ENCODE results near the gene NOP16. TPM values are rescaled to one million over a fixed set of nuclear protein-coding genes. Genes with fewer than 3 reads are reported as not detected.

NOP16 gene
- total RNA-seq, 6 donors from 2014 or later, result 3.1 to 25.4 (median 12.1) TPM

DNA sequence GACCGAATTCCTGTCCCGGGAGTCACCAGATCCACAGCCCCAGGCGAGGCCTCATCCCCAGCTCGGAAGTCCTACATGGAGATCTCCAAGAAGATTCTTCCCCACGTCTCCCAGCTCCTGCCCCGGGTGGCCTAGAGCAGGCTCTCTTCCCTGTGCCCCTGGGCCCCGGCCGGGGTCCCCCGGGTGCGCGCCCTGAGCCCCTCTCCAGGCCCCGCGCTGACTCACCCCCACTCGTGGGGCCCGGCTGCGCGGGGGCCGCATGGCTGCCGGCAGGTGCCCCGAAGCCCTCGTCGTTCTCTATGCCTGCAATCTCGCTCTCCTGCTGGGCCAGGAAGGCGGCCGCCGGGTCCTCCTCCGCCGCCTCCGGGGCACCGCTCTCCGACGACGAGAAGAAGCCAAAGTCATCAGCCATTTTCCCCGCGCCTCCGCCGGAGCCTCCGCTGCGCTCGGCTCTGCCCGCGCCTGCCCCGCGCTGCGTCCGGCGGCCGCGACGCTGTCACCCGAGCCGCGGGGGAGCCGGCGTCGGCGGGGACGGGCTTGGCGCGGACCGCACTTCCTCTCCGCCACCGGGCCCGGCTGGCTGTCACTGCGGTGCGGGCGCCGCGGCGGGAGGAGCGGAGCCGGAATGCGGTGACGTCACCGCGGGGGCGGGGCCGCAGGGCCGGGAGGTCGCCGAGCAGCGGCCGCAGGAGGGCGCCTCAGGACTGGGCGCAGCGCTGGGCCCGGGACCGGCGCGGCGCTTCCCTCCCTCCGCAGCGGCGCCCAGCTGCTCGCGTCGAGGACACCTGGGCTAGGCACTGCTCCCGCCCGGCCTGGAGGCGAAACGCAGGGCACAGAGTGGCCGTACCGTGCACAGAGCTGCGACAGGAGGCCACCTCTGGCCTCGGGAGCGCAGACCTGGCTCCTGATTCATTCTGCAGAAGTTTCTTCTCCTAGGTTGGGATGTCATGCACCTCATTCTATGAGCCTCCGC, 27.8 kb upstream of the NOP16 start, which contains the start of gene CLTB:
Gene CLTB (minus strand): TSS at position 588 of the 973 bp plus-strand sequence. CDS start 176 bp downstream, at position 412.
- Histone ChIP-seq H3K9me3 (no peaks in the 10 kb centered on the region), H3K36me3 (no peaks in the 10 kb centered on the region), H3K27ac (peak within 1 kb of the TSS; percentile 93 to 95 (median 94)), H3K27me3 (no peaks in the 10 kb centered on the region), H3K4me3 (peak within 1 kb of the TSS; percentile 81 to 99 (median 90)), H3K4me1 (peaks cover 37 to 52% (median 44%) of the 10 kb centered on the region in 4 donors)
- TF ChIP-seq POLR2A (IDR thresholded peaks at IDR 0.05), result peak in 3 of 4 donors; percentile 80 to 90 (median 90)
- peak; percentile 77 to 88 for TF ChIP-seq POLR2AphosphoS5 (IDR thresholded peaks at IDR 0.05)
- TF ChIP-seq EP300 (IDR thresholded peaks at IDR 0.05), result no peak
- TF ChIP-seq, protein P1, sequence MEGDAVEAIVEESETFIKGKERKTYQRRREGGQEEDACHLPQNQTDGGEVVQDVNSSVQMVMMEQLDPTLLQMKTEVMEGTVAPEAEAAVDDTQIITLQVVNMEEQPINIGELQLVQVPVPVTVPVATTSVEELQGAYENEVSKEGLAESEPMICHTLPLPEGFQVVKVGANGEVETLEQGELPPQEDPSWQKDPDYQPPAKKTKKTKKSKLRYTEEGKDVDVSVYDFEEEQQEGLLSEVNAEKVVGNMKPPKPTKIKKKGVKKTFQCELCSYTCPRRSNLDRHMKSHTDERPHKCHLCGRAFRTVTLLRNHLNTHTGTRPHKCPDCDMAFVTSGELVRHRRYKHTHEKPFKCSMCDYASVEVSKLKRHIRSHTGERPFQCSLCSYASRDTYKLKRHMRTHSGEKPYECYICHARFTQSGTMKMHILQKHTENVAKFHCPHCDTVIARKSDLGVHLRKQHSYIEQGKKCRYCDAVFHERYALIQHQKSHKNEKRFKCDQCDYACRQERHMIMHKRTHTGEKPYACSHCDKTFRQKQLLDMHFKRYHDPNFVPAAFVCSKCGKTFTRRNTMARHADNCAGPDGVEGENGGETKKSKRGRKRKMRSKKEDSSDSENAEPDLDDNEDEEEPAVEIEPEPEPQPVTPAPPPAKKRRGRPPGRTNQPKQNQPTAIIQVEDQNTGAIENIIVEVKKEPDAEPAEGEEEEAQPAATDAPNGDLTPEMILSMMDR (IDR thresholded peaks at IDR 0.05), result peak; percentile 74 to 100 (median 99)
- DNase-seq, result peak; percentile 94 to 100
- ATAC-seq (ENCODE audit: low FRiP score in 2 of 2), result peak; percentile 94 to 98
- WGBS, 2 donors, result 4 to 33% methylated on average over 3 to 24 of the region's 107 CpGs

DNA sequence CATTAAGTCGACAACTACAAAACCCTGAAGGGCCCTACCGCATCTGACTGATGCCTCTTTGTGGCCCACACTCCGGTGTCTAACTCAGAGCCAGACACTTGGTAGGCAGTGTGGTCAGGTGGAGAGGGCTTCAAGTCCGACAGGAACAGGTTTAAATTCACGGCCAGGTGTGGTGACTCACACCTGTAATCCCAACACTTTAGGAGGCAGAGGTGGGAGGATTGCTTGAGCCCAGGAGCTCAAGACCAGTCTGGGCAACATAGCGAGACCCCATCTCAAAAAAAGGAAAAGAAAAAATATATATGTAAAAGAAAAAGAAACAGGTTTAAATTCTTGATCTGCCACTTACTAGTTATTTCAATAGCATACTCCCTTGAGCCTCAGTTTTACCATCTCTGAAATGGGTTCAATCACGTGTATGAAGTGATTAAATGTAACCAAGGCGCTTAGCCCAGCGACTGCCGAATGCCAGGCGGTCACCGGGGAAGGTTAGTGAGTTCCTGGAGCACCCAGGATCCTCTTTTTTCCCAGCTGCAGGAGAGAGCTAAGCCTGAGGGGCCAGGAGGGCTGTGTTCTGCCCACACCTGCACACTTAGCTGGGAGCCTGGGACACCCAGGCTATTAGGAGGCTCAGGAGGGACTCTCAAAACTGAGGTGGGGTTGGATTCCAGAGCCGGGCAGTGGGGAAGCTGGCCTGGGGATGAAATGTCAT, 27.0 kb upstream of the NOP16 start:
- WGBS, 2 donors, result 62 to 66% methylated on average over 13 of the region's 13 CpGs
- H3K27ac ChIP-seq, result peak overlapping the region; percentile 93 to 95 (median 94)
- H3K27me3 ChIP-seq, result no peaks in the 10 kb centered on the region
- H3K9me3 ChIP-seq, result no peaks in the 10 kb centered on the region
- H3K36me3 ChIP-seq, result no peaks in the 10 kb centered on the region
- TF ChIP-seq EP300 (IDR thresholded peaks at IDR 0.05) (no peak), POLR2AphosphoS5 (IDR thresholded peaks at IDR 0.05) (peak in 1 of 2 donors; percentile 3)
- TF ChIP-seq, protein P1 (IDR thresholded peaks at IDR 0.05), result no peak
- H3K4me3 ChIP-seq, result peak overlapping the region; percentile 81 to 99 (median 90)
- ATAC-seq (ENCODE audit: low FRiP score in 2 of 2) (peak in 1 of 2 donors; percentile 4), DNase-seq (peak in 1 of 2 donors; percentile 28)
- H3K4me1 ChIP-seq, result peaks cover 37 to 54% (median 48%) of the 10 kb centered on the region in 4 donors

DNA sequence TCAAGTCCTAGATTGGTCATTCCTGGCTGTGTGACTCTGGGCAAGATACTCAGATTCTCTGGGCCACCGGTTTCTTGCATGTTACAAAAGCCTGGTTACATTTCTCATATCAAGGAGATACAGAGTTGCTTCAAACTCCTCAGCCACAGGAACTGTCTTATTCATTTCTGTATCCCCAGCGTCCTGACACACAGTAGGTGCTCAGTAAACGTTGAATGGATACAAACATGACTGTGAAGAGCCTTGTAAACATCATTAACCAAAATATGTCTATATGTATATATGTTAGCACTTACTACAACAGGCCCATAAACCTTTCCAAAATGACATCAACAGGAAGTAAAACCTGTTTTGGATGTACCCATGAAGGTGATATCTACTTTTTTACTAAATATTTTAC, 26.3 kb upstream of the NOP16 start:
- WGBS, 2 donors, result 66 to 68% methylated on average over 3 of the region's 3 CpGs
- Histone ChIP-seq H3K4me3 (peak overlapping the region in 1 of 4 donors; percentile 81), H3K36me3 (peaks cover 0 to 6% (median 4%) of the 10 kb centered on the region in 4 donors), H3K9me3 (no peaks in the 10 kb centered on the region), H3K27ac (peak overlapping the region in 1 of 4 donors; percentile 95), H3K27me3 (no peaks in the 10 kb centered on the region), H3K4me1 (peaks cover 37 to 54% (median 48%) of the 10 kb centered on the region in 4 donors)
- TF ChIP-seq, protein P1 (IDR thresholded peaks at IDR 0.05), result no peak
- TF ChIP-seq EP300 (IDR thresholded peaks at IDR 0.05) (no peak), POLR2A (IDR thresholded peaks at IDR 0.05) (no peak), POLR2AphosphoS5 (IDR thresholded peaks at IDR 0.05) (no peak)
- no peak for ATAC-seq (ENCODE audit: low FRiP score in 2 of 2)
- DNase-seq, result no peak

GRCh38 chr5:176413709-176414191, 25.4 kb upstream of the NOP16 start:
- Histone ChIP-seq H3K27ac (peak overlapping the region in 3 of 4 donors; percentile 45 to 95 (median 51)), H3K9me3 (no peaks in the 10 kb centered on the region), H3K4me1 (peaks cover 37 to 54% (median 48%) of the 10 kb centered on the region in 4 donors), H3K36me3 (peaks cover 0 to 12% (median 10%) of the 10 kb centered on the region in 4 donors), H3K4me3 (peak overlapping the region in 1 of 4 donors; percentile 4), H3K27me3 (no peaks in the 10 kb centered on the region)
- TF ChIP-seq, protein P1 (IDR thresholded peaks at IDR 0.05), result no peak
- TF ChIP-seq POLR2AphosphoS5 (IDR thresholded peaks at IDR 0.05) (no peak), POLR2A (IDR thresholded peaks at IDR 0.05) (no peak), EP300 (IDR thresholded peaks at IDR 0.05) (no peak)
- no peak for ATAC-seq (ENCODE audit: low FRiP score in 2 of 2)
- DNase-seq, result no peak
- WGBS, 2 donors, result 93% methylated on average over 6 to 7 of the region's 7 CpGs

Data from upper lobe of left lung (tissue), 6 donors.